NCI-H187 (cell line): ENCODE data around the gene SULT2A1.
"Not testable (repeated sequence)": the region's sequence is repeated elsewhere in the genome, so short reads cannot be mapped to it uniquely, and the experiment has no call there.

Source experiments
- DNase-seq, 2 experiments: peaks; one replicate each; lab custom pipeline; 2025; lab: John Stamatoyannopoulos, UW

The SULT2A1 gene, protein sequence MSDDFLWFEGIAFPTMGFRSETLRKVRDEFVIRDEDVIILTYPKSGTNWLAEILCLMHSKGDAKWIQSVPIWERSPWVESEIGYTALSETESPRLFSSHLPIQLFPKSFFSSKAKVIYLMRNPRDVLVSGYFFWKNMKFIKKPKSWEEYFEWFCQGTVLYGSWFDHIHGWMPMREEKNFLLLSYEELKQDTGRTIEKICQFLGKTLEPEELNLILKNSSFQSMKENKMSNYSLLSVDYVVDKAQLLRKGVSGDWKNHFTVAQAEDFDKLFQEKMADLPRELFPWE

DNA sequence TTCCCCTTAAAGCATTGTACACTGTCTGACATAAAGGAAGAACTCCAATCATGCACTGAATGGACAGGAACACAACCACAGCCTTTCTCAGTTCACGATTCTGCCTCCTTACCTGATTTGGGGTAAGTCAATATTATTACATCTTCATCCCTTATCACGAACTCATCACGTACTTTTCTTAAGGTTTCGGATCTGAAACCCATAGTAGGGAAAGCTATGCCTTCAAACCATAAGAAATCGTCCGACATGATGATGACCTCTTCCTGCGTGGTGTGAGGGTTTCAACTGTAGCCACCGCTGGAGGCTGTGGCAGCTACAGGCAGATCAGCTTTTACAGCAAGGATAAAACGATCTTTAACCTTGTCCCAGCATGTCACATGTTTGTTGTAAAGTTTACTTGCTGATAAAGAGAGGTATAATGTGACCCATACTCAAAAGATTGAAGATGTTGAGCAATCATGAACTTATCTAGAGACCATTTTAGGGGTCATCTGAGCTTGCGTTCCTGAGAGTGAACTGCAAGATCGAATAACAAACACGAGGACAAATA lies at the start of gene SULT2A1:
SULT2A1 (minus strand) TSS at position 306 of the 550 bp plus-strand sequence; CDS start at position 248, 58 bp downstream.
- no peak for DNase-seq

DNA sequence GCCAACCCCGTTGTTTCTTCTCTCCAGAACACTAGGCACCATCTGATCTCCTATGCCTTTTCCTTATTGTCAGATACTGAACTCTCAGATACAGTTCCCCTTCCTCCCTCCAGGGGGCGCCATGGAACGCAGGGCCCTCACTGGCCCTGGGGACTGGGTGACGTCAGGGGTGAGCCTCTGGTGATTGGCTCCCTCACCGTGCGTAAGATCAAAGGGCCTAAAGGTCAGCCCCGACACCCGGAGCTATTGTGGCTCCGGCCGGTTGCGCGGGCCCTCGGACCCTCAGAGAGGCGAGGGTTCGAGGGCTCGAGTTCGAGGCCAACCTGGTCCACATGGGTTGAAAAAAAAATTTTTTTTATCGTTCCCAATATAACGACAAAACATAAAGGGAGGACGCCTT lies 42.5 kb upstream of the SULT2A1 start:
- DNase-seq: not testable (repeated sequence)

DNA sequence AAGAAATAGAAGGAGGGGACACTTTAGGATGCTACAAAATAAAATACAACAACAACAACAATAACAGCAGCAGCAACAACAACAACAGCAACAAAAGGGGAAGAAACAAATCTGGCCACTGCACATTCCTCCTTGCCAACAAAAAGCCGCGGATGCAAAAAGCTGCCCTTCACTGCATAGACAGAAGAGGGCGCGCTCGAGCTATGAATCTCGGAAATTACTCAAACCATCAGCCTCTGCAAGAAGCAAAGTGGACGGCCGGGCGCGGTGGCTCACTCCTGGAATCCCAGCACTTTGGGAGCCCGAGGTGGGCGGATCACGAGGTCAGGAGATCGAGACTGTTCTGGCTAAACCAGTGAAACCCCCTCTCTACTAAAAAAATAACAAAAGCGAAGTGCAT lies 34.0 kb upstream of the SULT2A1 start:
- DNase-seq: not testable (repeated sequence)

DNA sequence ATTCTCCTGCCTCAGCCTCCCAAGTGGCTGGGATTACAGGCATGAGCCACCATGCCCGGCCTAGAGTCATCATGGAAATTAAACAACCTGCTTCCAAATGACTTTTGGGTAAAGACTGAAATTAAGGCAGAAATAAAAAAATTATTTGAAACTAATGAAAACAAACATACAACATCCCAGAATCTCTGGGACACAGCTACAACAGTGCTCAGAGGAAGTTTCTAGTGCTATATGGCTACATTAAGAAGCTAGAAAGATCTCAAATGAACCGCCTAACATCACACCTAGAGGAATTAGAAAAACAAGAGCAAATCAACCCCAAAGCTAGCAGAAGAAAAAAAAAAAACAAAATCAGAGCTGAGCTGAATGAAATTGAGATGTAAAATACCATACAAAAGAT lies 24.1 kb upstream of the SULT2A1 start:
- DNase-seq: not testable (repeated sequence)

DNA sequence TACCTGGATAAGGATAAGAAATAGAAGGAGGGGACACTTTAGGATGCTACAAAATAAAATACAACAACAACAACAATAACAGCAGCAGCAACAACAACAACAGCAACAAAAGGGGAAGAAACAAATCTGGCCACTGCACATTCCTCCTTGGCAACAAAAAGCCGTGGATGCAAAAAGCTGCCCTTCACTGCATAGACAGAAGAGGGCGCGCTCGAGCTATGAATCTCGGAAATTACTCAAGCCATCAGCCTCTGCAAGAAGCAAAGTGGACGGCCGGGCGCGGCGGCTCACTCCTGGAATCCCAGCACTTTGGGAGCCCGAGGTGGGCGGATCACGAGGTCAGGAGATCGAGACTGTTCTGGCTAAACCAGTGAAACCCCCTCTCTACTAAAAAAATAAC lies 23.2 kb upstream of the SULT2A1 start:
- not testable (repeated sequence) for DNase-seq

DNA sequence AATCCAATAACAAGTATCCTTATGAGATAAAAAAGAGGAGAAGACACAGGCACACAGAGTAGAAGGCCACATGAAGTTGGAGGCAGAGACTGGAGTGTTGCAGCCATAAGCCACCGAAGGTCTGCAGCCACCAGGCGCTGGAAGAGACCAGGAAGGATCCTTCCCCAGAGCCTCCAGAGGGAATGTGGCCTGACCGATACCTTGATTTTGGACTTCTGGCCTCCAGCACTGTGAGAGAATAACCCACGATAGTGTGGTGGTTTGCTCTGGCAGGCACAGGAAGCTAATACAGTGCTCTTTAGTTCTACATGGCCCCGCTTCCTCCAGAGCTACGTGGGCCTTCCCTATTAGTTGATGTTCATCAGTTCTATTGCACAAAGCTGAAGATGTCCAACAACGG lies 15.3 kb upstream of the SULT2A1 start:
- no peak for DNase-seq

DNA sequence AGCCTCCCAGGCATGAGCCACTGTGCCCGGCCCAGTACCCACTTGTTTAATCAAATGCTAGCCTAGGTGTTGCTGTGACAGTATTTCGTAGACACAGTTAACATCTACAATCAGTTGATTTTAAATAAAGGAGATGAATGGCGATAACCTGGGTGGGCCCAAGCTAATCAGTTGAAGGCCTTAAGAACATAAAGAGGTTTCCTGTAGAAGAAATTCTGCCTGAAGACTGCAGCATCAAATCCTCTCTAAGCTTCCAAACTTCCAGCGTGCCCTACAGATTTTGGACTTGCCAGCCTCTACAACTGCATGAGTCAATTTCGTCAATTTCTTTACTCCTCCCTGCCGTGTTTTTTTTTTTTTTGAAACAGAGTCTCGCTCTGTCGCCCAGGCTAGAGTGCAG lies 13.2 kb upstream of the SULT2A1 start:
- no peak for DNase-seq

DNA sequence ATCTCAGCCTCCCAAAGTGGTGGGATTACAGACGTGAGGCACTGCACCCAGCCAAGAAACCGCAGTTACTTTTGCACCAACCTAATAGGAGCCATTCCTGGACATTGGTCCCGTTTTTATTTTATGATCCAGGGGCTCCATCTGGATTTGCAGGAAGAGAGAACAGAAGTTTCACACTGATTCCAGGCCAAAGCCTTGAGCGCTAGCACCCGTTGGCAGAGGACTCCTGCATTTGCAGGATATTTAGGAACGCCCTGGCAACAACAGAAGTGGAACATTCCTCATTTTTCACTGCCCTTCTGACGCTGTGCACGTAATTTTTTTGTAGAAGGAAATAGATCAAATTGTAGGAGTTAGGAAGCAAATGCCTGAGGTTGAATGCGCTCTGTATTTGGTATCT lies 11.7 kb upstream of the SULT2A1 start:
- DNase-seq: no peak

DNA sequence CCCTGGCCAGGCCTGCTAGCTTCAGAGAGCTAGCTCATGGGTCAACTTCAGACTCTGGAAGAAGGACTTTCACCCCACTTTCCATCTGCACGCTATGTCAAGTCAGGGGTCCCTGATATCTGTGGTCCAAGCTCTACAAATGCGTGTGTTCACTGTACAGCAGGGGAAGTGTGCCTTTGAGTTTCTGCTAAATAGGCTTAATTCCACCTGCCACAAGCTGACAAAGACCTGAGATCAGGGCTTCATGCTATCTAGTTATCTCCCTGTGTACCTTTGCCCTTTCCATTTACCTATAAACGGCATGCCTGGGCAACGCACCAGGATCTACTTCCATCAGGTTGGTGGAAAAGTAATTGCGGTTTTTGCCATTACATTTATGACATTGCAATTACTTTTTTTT lies 10.7 kb upstream of the SULT2A1 start:
- DNase-seq: no peak

DNA sequence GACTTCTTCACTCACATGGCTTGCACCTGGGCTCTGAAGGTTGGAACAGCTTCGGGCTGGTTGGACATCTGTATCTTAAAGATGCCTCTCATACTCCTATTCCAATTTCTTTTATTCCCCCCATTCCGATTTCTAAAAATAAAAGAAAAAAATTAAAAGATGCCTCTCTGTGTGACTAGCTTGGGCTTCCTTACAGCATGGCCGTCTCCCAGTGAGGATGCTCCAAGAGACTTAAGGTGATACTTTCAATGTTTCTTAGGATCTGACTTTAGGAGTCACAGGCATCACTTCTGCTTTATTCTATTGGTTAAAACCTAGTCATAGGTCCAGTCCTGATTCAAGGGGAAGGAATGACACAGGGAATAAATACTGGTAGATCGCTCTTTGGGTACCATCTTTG lies 9.9 kb upstream of the SULT2A1 start:
- DNase-seq: no peak

DNA sequence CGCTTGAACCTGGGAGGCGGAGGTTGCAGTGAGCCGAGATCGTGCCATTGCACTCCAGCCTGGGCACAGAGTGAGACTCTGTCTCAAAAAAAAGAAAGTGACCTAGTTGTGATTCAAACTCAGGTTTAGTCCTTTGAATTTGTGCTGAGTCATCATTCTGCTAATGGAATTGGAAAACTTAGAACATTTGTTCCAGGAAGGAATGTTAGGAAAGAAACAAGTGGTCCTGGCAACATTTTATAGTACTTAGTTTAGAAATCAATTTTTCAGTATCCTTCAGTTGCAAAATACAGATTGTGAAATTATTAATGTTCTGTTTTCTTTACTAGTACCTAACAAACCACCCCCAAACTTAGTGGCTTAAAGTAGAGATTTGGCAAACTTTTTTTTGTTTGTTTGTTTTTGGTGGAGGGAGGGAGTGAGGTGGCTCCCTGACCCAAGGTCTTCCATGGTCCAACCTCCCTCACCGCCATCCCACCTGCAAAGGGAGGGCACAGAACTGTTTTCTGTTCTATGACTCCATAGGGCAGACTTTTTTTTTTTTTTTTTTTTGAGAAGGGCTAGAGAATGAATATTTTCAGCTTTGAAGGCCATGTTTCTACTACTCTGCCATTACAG lies 9.2 kb upstream of the SULT2A1 start:
- no peak for DNase-seq

DNA sequence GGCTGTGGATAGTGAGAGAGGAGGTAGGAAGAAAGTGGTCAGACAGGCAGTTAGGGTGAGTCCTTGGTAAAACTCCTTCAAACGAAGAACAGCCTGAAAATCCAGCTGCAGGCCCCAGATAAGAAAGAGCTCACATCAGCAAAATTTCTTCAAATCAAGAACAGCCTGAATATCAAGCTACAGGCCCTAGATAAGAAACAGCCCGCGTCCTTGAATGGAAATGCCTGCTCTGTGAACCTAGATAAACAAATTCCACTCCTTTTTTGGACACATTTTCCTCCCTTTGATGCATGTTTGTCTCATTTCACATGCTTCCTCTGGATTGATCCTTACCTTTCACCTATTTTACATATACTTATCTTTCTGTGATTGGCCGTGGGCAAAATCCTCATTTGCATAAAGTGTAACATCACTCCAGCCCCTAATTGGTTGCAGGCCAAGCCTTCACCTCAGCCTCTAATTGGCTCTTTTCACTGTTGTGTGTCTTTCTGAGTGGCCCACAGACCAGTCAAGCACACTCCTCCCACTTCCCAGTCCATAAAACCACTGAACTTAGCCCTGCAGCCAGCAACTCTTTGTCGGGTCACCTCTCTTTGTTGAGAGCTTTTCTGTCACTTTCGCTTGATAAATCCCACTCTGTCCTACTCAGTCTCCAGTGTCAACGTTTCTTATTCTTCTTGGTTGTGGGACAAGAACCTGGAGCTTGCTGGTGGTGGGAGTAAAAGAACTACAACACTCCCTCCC lies 6.0 kb upstream of the SULT2A1 start:
- DNase-seq: no peak

DNA sequence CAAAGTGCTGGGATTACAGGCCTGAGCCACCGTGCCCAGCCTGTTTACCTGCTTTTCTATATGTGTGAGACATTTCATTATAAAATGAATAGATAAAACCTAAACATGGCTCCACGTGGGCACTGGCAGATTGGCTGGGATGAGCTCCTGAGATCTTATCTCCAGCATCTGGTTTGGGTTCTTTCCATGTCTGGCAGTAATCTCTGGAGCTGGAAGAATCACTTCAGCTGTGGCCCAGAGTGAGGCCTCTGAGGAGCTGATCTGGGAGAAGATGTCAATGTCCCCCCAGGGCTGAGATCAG lies 5.5 kb upstream of the SULT2A1 start:
- DNase-seq: no peak

DNA sequence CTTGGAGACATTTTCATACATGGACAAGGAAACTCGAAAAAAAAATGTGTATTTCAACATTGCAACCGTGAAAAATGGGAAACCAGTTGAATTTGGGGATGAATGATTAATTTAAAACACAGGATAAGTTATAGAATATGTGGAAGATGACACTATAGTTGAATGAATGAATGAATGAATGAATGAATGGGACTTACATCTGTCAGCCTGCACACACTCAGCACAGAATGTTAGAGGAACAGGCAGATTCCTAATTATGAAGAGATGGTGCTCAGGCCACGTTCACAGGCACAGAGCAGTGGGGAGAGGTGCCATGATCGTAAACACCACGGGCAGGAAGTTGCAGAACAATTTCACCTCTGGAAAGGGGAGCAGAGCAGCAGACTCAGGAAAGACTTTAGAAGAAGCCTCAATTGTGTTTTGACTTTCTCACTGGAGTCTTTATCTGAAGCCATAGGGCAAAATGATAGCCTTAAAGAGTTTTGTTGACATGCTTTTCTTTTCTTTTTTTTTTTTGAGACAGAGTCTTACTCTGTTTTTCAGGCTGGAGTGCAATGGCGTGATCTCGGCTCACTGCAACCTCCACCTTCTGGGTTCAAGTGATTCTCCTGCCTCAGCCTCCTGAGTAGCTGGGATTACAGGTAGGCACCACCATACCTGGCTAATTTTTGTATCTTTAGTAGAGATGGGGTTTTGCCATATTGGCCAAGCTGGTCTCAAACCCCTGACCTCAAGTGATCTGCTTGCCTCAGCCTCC lies 4.9 kb upstream of the SULT2A1 start:
- no peak for DNase-seq

DNA sequence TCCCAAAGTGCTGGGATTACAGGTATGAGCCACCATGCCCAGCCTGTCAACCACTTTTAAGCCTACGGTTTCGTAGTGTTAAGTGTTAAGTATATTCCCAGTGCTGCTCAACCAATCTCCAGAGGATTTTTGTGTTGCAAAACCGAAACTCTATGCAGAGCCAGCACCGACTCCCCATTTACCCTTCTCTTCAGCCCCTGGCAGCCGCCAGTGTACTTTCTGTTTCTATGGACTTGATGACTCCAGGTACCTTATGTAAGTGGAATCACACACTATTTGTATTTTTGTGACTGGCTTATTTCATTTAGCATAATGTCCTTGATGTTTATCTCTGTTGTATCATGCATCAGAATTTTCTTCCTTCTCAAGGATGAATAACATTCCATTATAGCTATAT lies 1.1 kb downstream of the SULT2A1 start:
- no peak for DNase-seq

DNA sequence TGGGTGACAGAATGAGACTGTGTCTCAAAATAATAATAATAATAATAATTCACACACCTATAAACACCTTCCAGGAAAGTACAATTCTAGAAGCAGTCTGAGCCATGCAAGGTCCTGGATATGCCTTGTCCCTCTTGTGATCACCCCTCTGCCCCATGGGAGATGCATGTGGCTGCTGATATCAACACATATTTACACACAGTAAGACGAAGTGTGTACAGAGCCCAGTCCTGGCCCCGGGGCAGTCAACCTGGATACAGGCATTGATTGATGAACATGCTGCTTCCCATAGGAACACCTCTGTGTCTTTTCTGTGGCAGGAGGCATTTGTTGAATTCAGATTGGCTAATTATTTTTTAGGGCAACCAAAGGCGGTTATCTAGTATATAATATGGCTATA lies 3.2 kb downstream of the SULT2A1 start:
- DNase-seq: no peak

DNA sequence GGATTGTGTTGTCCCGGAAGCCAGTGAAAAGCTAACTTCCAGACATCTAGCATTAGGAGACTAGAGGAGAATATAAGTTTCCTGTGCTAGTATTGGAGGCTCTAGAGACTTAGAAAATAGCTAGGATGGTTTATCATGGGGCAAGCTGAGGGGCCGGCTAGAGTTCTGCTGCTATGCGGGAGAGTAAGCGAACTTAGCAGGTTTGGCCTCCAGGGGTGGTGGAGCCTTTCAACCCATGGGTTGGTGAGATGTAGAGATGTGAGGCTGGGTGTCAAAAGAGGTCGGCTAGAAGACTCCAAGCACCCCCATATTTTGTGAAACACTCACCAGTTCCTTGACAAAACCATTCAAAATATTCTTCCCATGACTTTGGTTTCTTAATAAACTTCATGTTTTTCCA lies 4.4 kb downstream of the SULT2A1 start:
- no peak for DNase-seq

DNA sequence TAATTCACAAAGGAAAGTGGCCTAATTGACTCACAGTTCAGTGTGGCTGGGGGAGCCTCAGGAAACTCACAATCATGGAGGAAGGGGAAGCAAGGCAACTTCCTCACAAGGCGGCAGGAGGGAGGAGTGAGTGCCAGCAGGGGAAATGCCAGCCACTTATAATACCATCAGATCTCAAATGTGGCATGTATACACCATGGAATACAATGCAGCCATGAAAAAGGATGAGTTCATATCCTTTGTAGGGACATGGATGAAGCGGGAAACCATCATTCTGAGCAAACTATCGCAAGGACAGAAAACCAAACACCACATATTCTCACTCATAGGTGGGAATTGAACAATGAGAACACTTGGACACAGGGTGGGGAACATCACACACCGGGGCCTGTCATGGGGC lies 6.7 kb downstream of the SULT2A1 start:
- not testable (repeated sequence) for DNase-seq

DNA sequence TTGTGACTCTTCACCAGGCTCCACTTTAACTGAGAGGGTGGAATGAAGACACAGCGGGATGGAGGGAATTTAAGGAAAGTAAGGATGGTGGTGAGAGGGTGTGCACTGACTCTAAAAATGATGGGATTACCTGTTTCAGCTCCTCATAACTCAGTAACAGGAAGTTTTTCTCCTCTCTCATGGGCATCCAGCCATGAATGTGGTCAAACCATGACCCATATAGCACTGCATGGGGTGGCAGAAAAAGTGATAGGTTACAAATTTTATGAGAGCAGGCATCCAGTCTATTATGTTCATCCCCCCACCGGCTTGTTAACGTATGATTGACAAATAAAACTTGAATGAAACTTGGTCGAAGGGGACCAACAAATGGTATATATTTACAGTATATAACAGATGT lies 7.2 kb downstream of the SULT2A1 start:
- no peak for DNase-seq

DNA sequence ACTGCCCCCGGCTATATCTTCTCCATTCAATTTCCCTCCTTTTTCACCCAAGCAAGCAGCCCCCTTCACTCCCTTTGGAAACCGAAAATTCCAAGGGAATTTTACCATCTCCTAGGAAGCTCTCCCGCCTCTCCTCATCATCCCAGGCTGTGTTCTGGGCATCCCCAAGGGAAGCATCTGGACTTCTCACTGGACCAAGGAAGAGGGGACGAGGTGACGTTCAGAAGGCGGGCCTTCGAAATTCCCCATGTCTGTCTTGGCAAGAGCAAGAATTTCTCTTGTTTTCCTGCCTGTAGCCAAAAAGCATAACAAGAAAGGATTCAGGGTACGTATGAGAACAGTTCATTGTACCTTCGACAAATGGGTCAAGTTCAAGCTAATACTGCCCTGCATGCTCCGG lies 20.9 kb downstream of the SULT2A1 start:
- no peak for DNase-seq

DNA sequence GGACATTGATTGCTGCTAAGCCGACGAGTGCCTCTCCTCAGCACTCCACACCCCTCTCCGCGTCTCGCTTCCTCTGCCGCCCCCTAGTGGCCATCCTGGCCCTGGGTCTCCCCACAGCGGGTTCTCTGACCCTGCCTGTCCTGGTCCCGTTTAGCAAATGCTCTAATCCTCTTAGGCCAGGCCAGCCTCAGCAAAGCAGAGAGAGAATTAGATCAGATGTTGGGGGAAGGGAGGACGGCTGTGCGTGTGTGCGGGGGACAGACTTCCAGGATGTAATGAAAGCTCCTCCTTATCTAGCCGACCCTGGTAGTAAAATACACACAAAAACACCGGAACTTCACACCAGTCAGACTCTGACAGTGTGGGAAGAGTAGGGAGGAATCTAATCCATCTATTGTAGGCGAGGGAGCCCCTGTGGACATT lies 22.6 kb downstream of the SULT2A1 start:
- peak; percentile 25 to 42 for DNase-seq

DNA sequence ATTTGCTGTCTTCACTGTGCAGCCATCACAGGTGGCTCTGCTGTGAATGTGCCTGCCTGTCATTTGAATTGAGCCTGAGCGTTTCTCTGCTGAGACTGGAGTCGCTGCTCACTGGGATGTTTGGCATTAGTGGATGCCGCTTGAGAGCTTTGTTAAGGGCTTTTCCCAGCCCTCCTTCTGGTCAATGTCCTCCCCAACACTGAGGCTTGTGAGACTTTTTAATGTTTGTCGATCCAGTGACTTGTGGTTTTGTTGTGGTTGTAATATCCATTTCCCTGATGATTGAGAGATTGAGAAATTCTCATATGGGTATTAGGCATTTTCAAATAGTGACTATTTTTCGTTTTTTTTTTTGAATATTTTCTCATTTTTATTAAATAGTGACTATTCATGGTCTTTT lies 24.5 kb downstream of the SULT2A1 start:
- no peak for DNase-seq
